ENCODE measurements around the gene DCAF16.
"Not testable (repeated sequence)": the region's sequence is repeated elsewhere in the genome, so short reads cannot be mapped to it uniquely, and the experiment has no call there.

Gene DCAF16

DNA sequence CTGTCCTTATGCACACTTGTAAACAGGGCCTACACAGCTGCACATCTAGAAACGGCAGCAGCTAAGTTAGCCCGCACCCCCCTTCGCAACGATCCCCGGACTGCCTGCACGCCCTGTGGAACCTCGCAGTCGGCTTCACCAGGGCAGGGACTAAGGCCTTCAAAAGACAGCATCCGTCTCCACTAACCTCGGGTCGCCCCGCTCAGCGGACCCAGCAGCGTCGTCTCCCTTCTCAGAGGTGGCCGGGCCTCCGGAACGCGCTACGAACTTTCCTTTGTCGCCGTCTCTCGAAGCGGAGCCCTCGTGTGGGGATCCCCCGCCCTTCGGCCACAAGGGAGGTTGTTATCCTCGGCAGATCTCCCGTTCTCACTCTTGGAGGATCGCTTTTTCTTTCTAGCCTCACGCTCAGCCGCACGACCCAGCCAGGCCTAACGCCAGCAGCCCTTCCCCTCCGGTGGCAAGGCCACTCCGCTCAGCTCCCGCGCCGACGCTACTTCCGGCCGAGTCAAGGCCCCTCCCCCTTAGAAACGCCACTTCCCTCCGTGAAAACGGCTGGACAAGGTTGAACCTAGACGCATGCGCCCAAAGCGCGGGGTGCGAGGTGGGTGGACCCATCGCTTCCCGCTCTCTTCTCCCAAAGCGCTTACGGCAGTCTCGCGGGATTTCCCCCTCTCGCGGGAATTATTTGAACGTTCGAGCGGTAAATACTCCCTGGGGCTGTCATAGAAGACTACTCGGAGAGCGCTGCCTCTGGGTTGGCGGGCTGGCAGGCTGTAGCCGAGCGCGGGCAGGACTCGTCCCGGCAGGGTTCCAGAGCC, at the start of gene DCAF16, which contains the start of gene NCAPG:
Gene DCAF16 (minus strand): TSS at position 498 of the 818 bp plus-strand sequence. CDS start 6,616 bp downstream, outside the sequence.
Gene NCAPG (plus strand): TSS at position 720 of the 818 bp plus-strand sequence. CDS start 99 bp downstream, outside the sequence.
- H3K27me3 ChIP-seq (ENCODE audit: control insufficient read depth in 1 of 2, insufficient read depth in 2 of 2, low read length in 2 of 2) = no peaks in the 10 kb centered on the region
- peak within 1 kb of the TSS; percentile 98 for H3K9ac ChIP-seq (ENCODE audit: low read depth in 1 of 2, low read length in 2 of 2)
- peak within 1 kb of the TSS; percentile 96 for H3K27ac ChIP-seq (ENCODE audit: low read depth, low read length)
- H3K9me3 ChIP-seq (ENCODE audit: control insufficient read depth in 1 of 2, low read length in 2 of 2) = no peaks in the 10 kb centered on the region
- H3K4me1 ChIP-seq (ENCODE audit: control insufficient read depth in 1 of 2, insufficient read depth in 2 of 2, low read length in 2 of 2) = peaks cover 32 to 38% of the 10 kb centered on the region in 2 donors
- H3K4me3 ChIP-seq (ENCODE audit: low read depth in 1 of 2, low read length in 2 of 2) = peak within 1 kb of the TSS; percentile 94 to 96
- H3K36me3 ChIP-seq (ENCODE audit: control insufficient read depth in 1 of 2, insufficient read depth in 2 of 2, low read length in 2 of 2) = no peaks in the 10 kb centered on the region

DNA sequence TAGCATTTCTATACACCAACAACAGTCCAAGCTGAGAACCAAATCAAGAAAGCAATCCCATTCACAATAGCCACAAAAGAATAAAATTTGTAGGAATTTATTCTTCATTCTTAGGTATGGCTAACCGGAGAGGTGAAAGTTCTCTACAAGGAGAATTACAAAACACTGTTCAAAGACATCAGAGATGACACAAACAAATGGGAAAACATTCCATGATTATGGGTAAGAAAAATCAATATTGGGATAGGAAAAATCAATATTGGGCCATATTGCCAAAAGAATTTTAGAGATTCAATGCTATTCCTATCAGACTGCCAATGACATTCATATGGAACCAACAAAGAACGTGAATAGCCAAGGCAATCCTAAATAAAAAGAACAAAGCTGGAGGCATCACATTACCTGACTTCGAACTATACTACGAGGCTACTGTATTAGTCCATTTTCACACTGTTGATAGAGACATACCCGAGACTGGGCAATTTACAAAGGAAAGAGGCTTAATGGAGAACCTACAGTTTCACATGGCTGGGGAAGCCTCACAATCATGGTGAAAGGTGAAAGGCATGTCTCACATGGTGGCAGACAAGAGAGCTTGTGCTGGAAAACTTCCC, 49.3 kb upstream of the DCAF16 start:
- H3K36me3 ChIP-seq (ENCODE audit: control insufficient read depth in 1 of 2, insufficient read depth in 2 of 2, low read length in 2 of 2) = peaks cover 0 to 2% of the 10 kb centered on the region in 2 donors
- no peak overlapping the region for H3K27ac ChIP-seq (ENCODE audit: low read depth, low read length)
- H3K9ac ChIP-seq (ENCODE audit: low read depth in 1 of 2, low read length in 2 of 2) = no peak overlapping the region
- no peaks in the 10 kb centered on the region for H3K27me3 ChIP-seq (ENCODE audit: control insufficient read depth in 1 of 2, insufficient read depth in 2 of 2, low read length in 2 of 2)
- peaks cover 0 to 9% of the 10 kb centered on the region in 2 donors for H3K9me3 ChIP-seq (ENCODE audit: control insufficient read depth in 1 of 2, low read length in 2 of 2)
- H3K4me1 ChIP-seq (ENCODE audit: control insufficient read depth in 1 of 2, insufficient read depth in 2 of 2, low read length in 2 of 2) = no peaks in the 10 kb centered on the region
- no peak overlapping the region for H3K4me3 ChIP-seq (ENCODE audit: low read depth in 1 of 2, low read length in 2 of 2)

DNA sequence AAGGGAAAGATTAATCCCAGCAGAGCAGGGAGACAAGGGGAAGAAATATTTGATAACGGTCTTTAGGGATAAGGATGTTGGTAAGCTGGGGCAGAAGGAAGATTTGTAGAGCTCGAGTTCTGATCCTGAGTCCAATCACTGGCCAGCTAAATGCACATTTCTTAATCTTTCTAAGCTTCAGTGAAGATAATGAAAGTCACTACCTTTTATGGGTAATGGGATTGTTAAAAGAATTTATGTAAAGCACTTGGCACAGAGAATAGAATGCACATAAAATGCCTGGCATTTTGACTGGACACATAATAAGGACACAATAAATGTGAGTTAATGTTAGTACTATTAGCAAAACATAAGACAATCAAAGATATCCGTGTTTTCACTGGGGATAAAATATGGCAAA, 43.5 kb upstream of the DCAF16 start:
- Histone ChIP-seq H3K4me3 (ENCODE audit: low read depth in 1 of 2, low read length in 2 of 2) (no peak overlapping the region), H3K27ac (ENCODE audit: low read depth, low read length) (no peak overlapping the region), H3K4me1 (ENCODE audit: control insufficient read depth in 1 of 2, insufficient read depth in 2 of 2, low read length in 2 of 2) (no peaks in the 10 kb centered on the region), H3K9ac (ENCODE audit: low read depth in 1 of 2, low read length in 2 of 2) (no peak overlapping the region), H3K9me3 (ENCODE audit: control insufficient read depth in 1 of 2, low read length in 2 of 2) (no peaks in the 10 kb centered on the region), H3K27me3 (ENCODE audit: control insufficient read depth in 1 of 2, insufficient read depth in 2 of 2, low read length in 2 of 2) (no peaks in the 10 kb centered on the region), H3K36me3 (ENCODE audit: control insufficient read depth in 1 of 2, insufficient read depth in 2 of 2, low read length in 2 of 2) (peaks cover 0 to 2% of the 10 kb centered on the region in 2 donors)

- no peaks in the 10 kb centered on the region for H3K9me3 ChIP-seq (ENCODE audit: control insufficient read depth in 1 of 2, low read length in 2 of 2)
- no peak overlapping the region for H3K4me3 ChIP-seq (ENCODE audit: low read depth in 1 of 2, low read length in 2 of 2)
- H3K9ac ChIP-seq (ENCODE audit: low read depth in 1 of 2, low read length in 2 of 2) = no peak overlapping the region
- no peaks in the 10 kb centered on the region for H3K27me3 ChIP-seq (ENCODE audit: control insufficient read depth in 1 of 2, insufficient read depth in 2 of 2, low read length in 2 of 2)
- no peaks in the 10 kb centered on the region for H3K4me1 ChIP-seq (ENCODE audit: control insufficient read depth in 1 of 2, insufficient read depth in 2 of 2, low read length in 2 of 2)
- no peak overlapping the region for H3K27ac ChIP-seq (ENCODE audit: low read depth, low read length)
- H3K36me3 ChIP-seq (ENCODE audit: control insufficient read depth in 1 of 2, insufficient read depth in 2 of 2, low read length in 2 of 2) = no peaks in the 10 kb centered on the region
Measured at GRCh38 chr4:17851959-17852358, 41.4 kb upstream of the DCAF16 start.

DNA sequence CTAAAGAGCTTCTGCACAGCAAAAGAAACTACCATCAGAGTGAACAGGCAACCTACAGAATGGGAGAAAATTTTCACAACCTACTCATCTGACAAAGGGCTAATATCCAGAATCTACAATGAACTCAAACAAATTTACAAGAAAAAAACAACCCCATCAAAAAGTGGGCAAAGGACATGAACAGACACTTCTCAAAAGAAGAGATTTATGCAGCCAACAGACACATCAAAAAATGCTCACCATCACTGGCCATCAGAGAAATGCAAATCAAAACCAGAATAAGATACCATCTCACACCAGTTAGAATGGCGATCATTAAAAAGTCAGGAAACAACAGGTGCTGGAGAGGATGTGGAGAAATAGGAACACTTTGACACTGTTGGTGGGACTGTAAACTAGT, 39.7 kb upstream of the DCAF16 start:
- not testable (repeated sequence) for H3K27ac ChIP-seq (ENCODE audit: low read depth, low read length); H3K4me3 ChIP-seq (ENCODE audit: low read depth in 1 of 2, low read length in 2 of 2); H3K4me1 ChIP-seq (ENCODE audit: control insufficient read depth in 1 of 2, insufficient read depth in 2 of 2, low read length in 2 of 2); H3K9me3 ChIP-seq (ENCODE audit: control insufficient read depth in 1 of 2, low read length in 2 of 2); H3K27me3 ChIP-seq (ENCODE audit: control insufficient read depth in 1 of 2, insufficient read depth in 2 of 2, low read length in 2 of 2); H3K36me3 ChIP-seq (ENCODE audit: control insufficient read depth in 1 of 2, insufficient read depth in 2 of 2, low read length in 2 of 2); H3K9ac ChIP-seq (ENCODE audit: low read depth in 1 of 2, low read length in 2 of 2)

- no peak overlapping the region for H3K27ac ChIP-seq (ENCODE audit: low read depth, low read length)
- peaks cover 0 to 6% of the 10 kb centered on the region in 2 donors for H3K36me3 ChIP-seq (ENCODE audit: control insufficient read depth in 1 of 2, insufficient read depth in 2 of 2, low read length in 2 of 2)
Measured at GRCh38 chr4:17846266-17846665, 35.7 kb upstream of the DCAF16 start.

GRCh38 chr4:17823871-17824669, 13.5 kb upstream of the DCAF16 start:
- Histone ChIP-seq H3K4me1 (ENCODE audit: control insufficient read depth in 1 of 2, insufficient read depth in 2 of 2, low read length in 2 of 2) (no peaks in the 10 kb centered on the region), H3K9ac (ENCODE audit: low read depth in 1 of 2, low read length in 2 of 2) (no peak overlapping the region), H3K27me3 (ENCODE audit: control insufficient read depth in 1 of 2, insufficient read depth in 2 of 2, low read length in 2 of 2) (no peaks in the 10 kb centered on the region), H3K36me3 (ENCODE audit: control insufficient read depth in 1 of 2, insufficient read depth in 2 of 2, low read length in 2 of 2) (no peaks in the 10 kb centered on the region), H3K27ac (ENCODE audit: low read depth, low read length) (no peak overlapping the region), H3K4me3 (ENCODE audit: low read depth in 1 of 2, low read length in 2 of 2) (no peak overlapping the region), H3K9me3 (ENCODE audit: control insufficient read depth in 1 of 2, low read length in 2 of 2) (no peaks in the 10 kb centered on the region)

More at GRCh38 chr4:17846266-17846665, 35.7 kb upstream of the DCAF16 start:
- Histone ChIP-seq H3K4me1 (ENCODE audit: control insufficient read depth in 1 of 2, insufficient read depth in 2 of 2, low read length in 2 of 2) (no peaks in the 10 kb centered on the region), H3K27me3 (ENCODE audit: control insufficient read depth in 1 of 2, insufficient read depth in 2 of 2, low read length in 2 of 2) (no peaks in the 10 kb centered on the region), H3K9ac (ENCODE audit: low read depth in 1 of 2, low read length in 2 of 2) (no peak overlapping the region), H3K9me3 (ENCODE audit: control insufficient read depth in 1 of 2, low read length in 2 of 2) (no peaks in the 10 kb centered on the region), H3K4me3 (ENCODE audit: low read depth in 1 of 2, low read length in 2 of 2) (no peak overlapping the region)

- H3K36me3 ChIP-seq (ENCODE audit: control insufficient read depth in 1 of 2, insufficient read depth in 2 of 2, low read length in 2 of 2) = no peaks in the 10 kb centered on the region
- no peak overlapping the region for H3K9ac ChIP-seq (ENCODE audit: low read depth in 1 of 2, low read length in 2 of 2)
- H3K4me3 ChIP-seq (ENCODE audit: low read depth in 1 of 2, low read length in 2 of 2) = no peak overlapping the region
- H3K4me1 ChIP-seq (ENCODE audit: control insufficient read depth in 1 of 2, insufficient read depth in 2 of 2, low read length in 2 of 2) = peaks cover 0 to 7% of the 10 kb centered on the region in 2 donors
- no peaks in the 10 kb centered on the region for H3K9me3 ChIP-seq (ENCODE audit: control insufficient read depth in 1 of 2, low read length in 2 of 2)
- no peak overlapping the region for H3K27ac ChIP-seq (ENCODE audit: low read depth, low read length)
- no peaks in the 10 kb centered on the region for H3K27me3 ChIP-seq (ENCODE audit: control insufficient read depth in 1 of 2, insufficient read depth in 2 of 2, low read length in 2 of 2)
Measured at GRCh38 chr4:17817027-17817426, 6.5 kb upstream of the DCAF16 start.

GRCh38 chr4:17816142-17816541, 5.6 kb upstream of the DCAF16 start:
- no peak overlapping the region for H3K4me3 ChIP-seq (ENCODE audit: low read depth in 1 of 2, low read length in 2 of 2)
- no peaks in the 10 kb centered on the region for H3K36me3 ChIP-seq (ENCODE audit: control insufficient read depth in 1 of 2, insufficient read depth in 2 of 2, low read length in 2 of 2)
- no peak overlapping the region for H3K27ac ChIP-seq (ENCODE audit: low read depth, low read length)
- H3K4me1 ChIP-seq (ENCODE audit: control insufficient read depth in 1 of 2, insufficient read depth in 2 of 2, low read length in 2 of 2) = peaks cover 7% of the 10 kb centered on the region in 2 donors
- no peaks in the 10 kb centered on the region for H3K9me3 ChIP-seq (ENCODE audit: control insufficient read depth in 1 of 2, low read length in 2 of 2)
- H3K9ac ChIP-seq (ENCODE audit: low read depth in 1 of 2, low read length in 2 of 2) = no peak overlapping the region
- no peaks in the 10 kb centered on the region for H3K27me3 ChIP-seq (ENCODE audit: control insufficient read depth in 1 of 2, insufficient read depth in 2 of 2, low read length in 2 of 2)

- no peak overlapping the region for H3K27ac ChIP-seq (ENCODE audit: low read depth, low read length)
- no peak overlapping the region for H3K9ac ChIP-seq (ENCODE audit: low read depth in 1 of 2, low read length in 2 of 2)
- no peak overlapping the region for H3K4me3 ChIP-seq (ENCODE audit: low read depth in 1 of 2, low read length in 2 of 2)
- peaks cover 12 to 14% of the 10 kb centered on the region in 2 donors for H3K4me1 ChIP-seq (ENCODE audit: control insufficient read depth in 1 of 2, insufficient read depth in 2 of 2, low read length in 2 of 2)
- H3K36me3 ChIP-seq (ENCODE audit: control insufficient read depth in 1 of 2, insufficient read depth in 2 of 2, low read length in 2 of 2) = no peaks in the 10 kb centered on the region
- H3K9me3 ChIP-seq (ENCODE audit: control insufficient read depth in 1 of 2, low read length in 2 of 2) = no peaks in the 10 kb centered on the region
- H3K27me3 ChIP-seq (ENCODE audit: control insufficient read depth in 1 of 2, insufficient read depth in 2 of 2, low read length in 2 of 2) = no peaks in the 10 kb centered on the region
Measured at GRCh38 chr4:17814140-17814539, 3.6 kb upstream of the DCAF16 start.
